RCC 7860 (cell line): Measurements from ENCODE around the gene CCDC73.

ENCODE experiments used
- DNase-seq: peaks from one replicate; pipeline ENCODE4 v3.0.0-alpha.2; 2015; ENCODE audit warnings: low spot score
- FAIRE-seq: peaks from 2 replicates; lab custom pipeline; 2012; peaks lifted over from hg19 to GRCh38; lab: Jason Lieb, UNC

CCDC73 gene

DNA sequence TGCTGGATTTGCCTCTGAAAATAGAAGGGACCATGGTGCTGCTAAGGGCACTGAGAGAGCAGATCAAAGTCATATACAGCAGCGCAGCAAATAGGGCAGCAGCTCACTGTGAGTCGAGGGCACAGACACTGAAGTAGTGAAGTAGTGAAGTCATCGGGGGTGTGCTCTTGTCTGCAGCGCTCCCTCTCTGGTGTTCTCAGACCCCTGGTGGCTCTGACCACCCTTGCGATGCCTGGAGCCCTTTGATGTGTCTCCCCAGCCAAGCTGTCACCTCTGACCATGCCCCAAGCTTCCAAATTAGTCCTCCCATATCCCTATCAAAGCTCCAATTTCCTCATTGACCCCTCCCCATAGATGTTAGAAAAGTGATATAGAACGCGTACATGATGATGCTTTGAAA is 238.6 kb downstream of the CCDC73 start:
- FAIRE-seq, result no peak
- no peak for DNase-seq

DNA sequence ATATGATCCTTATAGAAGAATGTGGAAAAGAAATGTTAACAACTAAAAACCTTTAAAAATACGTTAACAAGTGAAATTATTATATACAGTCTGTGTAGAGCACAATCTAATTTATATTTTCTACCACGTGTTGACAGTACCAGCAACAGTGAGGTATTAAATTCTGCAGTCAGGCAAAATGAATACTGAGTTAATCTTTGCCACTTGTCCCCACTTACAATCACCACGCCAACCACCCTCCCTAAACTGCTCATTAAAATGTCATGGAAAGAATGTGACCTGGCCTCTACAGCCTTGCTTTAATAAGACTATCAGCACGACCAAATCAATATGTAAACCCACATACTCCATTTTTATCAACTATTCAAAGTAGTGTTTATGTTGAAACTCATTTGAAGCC is 239.4 kb downstream of the CCDC73 start:
- FAIRE-seq (no peak), DNase-seq (no peak)
